Inflammatory macrophage treated with lipopolysaccharide for 1 hour (primary cell): ENCODE results near the gene ARFGAP1.
"Not testable (repeated sequence)": the region's sequence is repeated elsewhere in the genome, so short reads cannot be mapped to it uniquely, and the experiment has no call there.

Experiments
- DNase-seq, 2 donors: peaks; one replicate each; pipeline ENCODE4 v3.0.0-alpha.2; 2020 to 2022

Gene ARFGAP1

DNA sequence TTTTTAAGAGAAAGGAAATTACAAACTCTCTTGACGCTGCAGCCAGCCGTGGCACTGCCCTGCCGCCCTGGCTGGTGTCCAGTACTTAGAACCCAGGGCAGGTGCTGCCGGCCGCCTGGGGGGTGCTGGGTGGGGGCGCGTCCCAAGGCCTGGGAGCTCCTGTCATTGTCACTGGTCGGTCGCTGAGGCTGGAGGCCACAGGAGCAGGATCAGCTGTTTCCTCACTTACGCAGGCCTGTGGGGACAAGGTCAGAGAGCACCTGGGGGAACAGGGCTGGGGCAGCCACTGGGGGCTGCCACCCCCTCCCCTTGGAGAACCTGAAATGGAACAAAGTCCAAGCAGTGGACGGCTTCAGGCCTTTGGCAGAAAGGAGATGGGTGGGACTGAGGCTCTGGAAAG lies 31.3 kb upstream of the ARFGAP1 start:
- no peak for DNase-seq

DNA sequence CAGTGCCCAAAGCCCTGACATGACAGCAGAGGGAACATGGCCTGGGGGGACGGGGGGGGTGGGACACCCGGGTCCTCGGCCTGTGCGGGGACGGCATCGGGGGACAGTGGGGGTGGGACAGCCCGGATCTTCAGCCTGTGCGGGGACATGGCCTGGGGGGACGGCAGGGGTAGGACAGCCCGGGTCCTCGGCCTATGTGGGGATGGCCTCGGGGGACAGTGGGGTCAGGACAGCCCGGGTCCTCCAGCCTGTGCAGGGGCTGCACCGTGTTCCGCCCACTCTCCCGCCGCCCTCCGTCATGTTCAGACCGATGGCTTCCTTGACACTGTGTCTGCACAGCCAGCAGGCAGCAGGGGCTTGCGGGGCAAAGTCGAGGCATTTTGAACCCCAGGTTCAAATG lies 29.9 kb upstream of the ARFGAP1 start:
- DNase-seq: no peak

DNA sequence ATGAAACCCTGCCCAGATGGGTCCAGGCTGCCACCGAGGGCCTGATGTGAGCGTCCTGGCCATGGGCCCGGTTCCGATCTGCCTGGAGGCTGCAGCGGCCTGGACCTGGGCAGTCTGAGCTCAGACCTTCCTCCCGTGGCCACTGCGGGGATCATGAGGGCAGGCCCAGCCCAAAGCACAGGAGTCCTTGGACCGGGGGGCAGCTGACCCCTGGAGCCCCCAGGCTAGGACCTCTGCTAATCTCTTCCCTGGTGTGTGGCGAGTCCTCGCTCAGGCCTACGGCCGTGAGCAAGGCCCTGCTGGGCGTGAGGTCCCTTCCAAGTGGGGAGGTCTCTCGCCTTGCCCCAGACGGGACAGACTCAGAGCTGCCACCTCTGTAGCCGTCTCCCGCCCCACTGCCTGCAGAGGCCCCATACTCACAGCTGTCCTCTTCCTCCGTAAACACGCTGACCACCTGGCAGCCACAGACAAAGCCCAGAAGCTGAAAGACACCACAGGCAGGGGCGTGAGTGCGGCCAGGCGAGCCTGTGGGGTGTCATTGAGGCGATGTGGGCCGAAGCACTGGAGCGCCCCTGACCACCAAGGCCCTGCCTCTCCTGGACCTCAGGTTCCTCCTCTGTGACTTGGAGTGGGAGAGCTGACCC lies 28.9 kb upstream of the ARFGAP1 start:
- no peak for DNase-seq

DNA sequence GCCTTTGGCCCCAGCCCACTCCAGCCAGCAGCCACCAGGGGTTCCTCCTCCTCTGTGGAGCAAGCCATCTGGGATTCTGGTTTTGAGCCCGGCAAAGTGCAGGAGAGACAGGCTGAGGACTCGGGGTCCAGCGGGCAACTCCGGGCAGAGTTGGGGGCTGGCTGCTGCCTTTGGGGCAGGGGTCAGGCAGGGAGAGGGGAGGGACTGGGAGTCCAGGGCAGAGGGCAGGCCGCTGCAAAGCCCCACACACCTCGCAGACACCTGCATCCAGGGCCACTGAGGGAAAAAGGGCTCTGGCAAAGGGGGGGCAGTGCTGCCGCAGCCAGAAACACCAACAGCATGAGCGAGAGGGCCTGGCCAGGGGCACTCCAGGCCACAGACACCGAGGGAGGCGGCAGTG lies 28.1 kb upstream of the ARFGAP1 start:
- DNase-seq: no peak

DNA sequence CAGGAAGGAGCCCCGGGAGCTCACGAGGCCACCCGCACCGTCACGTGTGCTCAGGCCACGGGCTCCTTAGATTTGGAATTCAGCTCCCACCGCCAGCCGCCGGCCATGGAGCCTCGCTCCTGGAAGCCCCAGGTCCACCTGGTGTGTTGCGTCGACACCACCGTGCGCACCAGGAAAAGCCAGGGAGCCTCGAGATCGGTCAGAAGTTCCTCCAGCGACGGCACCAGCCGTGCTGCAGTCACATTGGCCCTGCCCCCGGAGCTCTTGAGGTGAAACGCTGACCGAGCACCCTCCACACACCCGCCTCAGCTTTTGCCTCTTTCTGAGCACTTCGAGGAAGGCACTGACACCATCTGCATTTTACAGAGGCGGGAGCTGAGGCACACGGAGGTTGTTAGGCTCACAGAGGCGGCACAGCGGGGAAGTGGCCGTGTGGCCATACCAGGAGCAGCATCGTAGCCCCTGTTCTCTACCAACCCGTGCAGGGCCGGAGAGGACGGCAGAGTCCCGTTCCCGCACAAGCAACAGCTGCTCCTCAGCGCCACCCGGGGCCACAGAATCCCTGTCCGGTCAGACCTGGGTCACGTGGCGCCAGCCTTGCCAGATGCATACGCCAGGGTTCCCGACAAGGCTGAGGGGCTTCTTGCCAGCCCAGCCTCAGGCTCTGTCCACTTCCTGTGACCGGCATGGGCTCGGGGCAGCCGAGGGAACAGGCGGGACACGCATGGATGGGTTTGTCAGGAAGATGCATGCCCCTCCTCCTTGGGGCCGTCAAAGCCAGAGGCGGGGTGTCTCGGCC lies 25.9 kb upstream of the ARFGAP1 start:
- no peak for DNase-seq

DNA sequence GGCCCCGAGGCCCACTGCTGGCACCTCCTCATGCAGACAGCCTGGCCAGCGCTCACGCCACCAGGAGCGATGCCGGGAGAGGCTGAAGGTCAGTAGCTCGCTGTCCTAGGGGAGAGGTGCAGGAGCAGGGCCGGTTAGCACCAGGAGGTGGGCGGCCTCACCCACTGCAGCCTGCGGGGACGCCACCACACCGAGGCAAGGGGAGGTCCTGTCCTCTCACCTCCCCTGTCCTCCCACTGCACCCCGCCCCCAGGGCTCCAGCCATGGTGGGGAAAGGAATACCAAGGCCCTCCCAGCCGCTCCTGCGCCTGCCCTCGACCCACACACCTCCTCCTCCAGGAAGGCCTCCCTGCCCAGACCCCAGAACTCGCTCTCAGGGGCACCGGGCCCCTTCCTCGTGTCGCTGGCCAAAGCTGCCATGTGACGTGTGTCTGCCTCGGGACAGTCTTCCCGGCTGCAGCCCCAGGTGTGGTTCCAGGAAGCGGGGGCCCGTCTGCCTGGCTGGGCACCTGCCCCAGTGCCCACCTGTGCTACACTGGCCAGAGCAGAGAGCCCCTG lies 24.9 kb upstream of the ARFGAP1 start:
- DNase-seq: no peak

DNA sequence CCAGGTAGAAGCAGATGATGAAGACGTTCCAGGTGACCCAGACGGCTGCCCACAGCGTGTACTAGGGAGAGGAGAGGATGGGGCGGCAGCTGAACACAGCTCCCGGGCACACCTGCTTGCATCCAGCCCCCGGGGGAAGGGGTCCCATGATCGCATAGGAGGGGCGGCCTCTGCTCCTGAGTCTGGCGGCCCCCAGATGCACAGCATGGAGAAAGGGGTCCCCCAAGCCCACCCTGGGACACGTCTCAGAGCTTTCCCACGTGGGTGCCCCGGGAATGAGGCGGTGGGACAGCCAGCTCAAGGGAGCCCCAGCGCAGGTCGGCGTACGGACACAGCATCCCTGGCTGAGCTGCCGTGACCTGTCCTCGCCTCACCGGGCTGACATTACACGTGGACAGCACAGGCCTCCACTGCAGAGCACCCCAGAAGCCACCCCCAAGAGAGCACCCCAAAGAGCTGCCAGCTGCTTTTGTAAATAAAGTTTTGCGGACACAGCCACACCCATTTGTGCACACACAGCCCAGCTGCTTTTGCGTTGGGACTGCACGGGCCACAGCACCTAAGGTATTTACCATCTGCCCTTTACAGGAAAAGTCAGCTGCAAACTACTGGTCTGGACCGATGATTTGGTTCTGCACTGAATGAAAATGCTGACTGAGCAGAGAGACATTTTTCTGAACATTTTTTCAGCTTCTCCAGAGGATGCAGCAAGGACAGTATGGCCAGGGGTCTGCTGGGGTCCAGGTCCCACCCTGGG lies 23.6 kb upstream of the ARFGAP1 start:
- no peak for DNase-seq

DNA sequence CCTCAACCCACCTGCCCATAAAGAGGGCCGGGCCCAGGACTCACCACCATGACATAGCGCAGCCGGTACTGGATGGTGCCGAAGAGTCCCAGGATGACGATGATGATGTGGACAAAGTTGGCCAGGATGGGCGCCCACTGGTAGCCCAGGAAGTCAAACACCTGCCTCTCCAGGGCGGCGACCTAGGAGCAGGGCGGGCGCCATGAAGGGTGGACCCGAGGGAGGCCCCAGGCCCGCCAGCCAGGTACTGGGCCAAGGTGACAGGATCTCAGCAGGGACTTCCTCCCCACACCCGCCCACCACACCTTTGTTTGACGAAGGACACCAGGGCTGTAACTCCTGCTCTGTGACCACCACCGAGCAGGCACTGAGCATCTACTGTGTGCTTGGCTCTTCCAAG lies 22.7 kb upstream of the ARFGAP1 start:
- DNase-seq: no peak

DNA sequence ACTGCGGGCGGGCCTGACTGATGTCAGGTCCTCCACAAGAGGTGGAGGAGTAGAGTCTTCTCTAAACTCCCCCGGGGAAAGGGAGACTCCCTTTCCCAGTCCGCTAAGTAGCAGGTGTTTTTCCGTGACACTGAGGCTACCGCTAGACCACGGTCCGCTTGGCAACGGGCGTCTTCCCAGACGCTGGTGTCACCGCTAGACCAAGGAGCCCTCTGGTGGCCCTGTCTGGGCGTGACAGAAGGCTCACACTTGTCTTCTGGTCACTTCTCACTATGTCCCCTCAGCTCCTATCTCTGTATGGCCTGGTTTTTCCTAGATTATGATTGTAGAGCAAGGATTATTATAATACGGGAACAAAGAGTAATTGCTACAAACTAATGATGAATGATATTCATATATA lies 21.3 kb upstream of the ARFGAP1 start:
- DNase-seq: not testable (repeated sequence)

DNA sequence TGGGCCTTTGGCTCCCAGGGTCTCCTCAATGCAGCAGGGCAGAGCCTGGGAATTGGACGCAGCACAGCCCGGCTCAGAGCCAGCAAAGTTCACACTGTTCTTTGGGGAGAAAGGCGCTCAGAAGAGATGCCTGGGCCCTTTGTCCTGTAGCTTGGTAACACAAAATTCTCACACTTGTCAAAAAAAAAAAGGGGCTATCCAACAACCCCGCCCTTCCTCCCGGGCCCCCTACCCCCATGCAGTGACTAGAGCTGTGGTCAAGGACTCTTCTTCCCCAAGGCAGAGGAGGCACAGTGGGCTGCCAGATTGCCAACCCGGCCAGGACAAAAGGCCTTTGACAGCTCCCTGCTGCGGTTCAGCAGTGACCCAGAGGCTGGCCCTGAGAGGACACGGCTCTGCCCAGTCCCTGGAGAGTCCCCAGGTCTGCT lies 20.3 kb upstream of the ARFGAP1 start:
- DNase-seq: no peak

DNA sequence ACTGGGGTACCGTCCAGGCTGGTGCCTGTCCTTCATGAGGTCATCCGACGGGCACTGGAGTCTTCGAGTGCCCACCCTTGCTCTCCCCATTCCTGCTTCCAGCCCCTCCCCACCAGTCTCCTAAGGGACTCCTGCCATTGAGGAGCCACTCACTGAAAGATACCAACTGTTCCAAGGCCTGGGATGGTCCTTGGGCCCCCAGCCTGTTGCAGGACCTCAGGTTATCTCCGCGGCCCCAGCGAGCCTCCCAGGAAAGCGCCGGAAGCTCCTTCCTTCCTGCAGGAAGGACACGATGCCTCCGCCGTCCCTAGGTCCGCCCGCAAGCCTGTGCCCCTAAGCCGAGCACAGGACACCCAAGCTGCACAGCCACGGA lies 19.6 kb upstream of the ARFGAP1 start:
- DNase-seq: no peak

DNA sequence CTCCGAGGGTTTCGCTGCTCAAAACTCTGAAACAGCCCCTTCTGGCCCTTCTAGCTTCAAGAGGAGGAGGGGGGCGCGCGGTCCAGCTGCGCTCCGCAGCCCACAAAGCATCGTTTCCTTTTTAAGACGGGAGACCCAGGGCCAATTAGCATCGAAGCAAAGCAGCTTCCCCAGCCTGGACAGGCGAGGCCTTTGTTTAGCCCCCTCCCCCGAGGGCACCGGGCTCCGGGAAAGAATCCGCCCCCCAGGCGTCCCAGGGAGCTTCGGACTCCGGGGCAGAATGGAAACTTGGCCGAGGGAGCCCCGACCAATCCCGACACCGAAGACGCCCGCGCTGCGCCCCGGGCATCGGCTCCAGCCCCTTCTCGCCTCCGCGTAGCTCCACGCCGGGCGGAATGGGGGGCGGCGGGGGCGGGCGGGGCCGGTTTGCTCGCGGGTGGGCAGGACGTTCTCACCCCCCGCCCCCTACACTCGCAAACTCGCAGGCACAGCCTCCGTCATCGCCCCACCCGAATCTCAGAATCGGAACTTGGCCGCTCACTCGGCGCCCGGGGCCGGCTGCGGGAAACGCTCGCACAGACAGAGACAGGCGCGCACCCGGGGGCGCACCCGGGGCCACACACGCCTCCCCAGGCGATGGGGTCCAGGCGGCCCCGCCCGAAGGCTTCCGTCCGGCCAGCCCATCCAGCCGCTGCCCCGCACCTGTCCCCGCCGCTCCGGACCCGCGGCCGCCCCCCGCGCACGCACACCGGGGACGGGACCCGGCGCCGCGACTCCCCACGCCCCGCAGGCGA lies 19.0 kb upstream of the ARFGAP1 start:
- no peak for DNase-seq

DNA sequence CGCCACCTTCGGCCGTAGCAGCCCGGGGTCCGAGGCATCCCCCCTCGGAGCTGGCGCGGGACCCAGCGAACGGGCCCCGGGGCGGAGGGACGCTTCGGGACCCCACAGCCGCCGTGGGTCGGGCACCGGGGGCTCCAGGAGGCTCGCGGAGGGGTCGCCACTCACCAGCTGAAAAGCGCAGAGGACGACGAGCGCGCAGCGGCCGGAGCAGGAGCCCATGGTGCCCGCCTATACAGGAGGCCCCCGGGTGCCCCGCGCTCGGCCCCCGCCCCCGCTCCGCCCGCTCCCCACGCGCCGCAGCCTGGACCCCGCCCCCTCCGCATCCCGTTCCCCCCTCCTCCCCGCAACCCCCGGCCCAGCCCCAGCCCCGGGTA lies 18.4 kb upstream of the ARFGAP1 start, which contains the start of gene NKAIN4:
Gene NKAIN4 (minus strand): TSS at position 232 of the 374 bp plus-strand sequence. CDS start 13 bp downstream, at position 219.
- DNase-seq: no peak

DNA sequence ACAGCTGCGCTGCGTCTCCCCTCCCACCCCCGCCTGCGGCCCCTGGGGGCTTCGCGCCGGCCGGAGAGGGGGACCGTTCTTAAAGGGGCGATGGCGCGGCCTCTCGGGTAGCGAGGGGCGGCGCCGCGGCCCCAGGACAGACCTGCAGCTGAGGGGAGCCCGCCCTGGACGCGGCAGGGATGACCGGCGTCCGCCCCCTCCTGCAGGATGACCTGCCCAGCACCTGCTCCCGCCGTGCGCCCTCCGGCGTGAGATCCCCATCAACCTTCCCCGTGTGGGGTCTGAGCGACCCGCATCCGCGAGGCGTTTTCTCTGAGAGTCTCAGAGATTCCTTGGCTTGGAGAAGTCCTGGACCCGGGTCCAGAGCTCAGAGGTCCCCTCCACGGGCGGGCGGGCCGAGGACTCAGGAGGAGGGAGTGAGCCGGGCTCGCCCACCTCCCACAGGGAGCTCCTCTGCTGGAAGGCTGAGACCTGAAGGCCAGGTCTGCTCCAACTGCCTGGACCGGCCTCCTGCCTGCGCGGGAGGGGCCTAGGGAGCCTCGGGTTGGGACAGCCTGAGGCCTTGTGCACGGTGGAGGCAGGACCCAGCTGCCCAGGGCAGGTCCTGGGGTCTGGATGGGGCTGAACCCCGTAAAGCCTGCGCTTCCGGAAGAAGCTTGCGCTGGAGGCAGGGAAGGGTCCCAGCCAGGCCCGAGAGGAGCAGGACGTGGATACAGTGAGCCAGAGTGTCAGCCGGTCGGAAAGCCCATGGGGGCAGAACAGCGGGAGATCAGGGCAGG lies 17.8 kb upstream of the ARFGAP1 start:
- DNase-seq: no peak

DNA sequence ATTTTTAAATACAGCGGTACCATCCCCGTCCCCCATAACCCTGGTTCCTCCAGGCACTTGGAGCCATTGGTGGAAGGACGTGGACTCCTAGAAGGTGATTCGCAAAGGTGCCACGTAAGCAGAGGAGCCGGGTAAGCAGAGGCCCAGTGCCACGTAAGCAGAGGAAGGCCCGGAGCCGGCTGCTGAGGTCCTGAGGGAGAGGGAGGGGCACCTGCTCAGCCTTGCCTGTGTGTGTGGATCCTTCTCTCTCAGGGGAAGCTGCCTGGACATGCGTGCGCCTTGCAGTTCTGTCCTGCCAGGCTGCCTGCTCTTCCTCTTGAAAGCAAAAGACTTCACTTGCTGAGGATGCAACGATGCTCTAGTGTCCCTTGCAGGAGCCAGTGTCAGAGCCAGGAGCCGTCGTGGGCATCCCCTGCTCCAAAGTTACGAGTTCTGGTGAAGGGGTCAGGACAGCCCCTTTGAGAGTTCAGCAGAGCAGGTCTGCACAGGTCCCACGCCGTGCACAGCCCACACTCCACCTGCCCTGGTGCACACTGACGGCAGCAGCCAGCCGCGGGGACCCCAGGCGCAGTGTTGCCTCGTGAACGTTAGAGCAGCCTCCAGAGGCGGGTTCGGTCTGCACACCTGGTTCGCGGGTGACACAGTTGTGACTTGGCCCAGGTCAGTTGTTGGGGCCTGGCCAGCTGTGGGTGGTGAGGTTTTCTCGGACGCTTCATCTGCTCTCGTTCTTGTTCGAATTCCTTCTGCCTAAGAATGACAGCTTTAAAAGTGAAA lies 16.5 kb upstream of the ARFGAP1 start:
- DNase-seq: no peak

DNA sequence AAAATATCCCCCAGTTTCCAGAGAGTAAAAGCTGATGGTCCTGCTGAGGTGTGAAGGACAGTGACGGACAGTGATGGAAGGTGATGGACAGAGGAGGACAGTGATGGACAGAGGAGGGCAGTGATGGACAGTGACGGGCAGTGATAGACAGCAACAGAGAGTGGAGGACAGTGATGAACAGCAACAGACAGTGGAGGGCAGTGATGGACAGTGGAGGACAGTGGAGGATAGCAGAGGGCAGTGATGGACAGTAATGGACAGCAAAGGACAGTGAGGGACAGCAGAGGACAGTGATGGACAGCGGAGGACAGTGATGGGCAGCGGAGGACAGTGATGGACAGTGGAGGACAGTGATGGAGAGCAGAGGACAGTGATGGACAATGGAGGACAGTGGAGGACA lies 15.7 kb upstream of the ARFGAP1 start:
- DNase-seq: no peak

DNA sequence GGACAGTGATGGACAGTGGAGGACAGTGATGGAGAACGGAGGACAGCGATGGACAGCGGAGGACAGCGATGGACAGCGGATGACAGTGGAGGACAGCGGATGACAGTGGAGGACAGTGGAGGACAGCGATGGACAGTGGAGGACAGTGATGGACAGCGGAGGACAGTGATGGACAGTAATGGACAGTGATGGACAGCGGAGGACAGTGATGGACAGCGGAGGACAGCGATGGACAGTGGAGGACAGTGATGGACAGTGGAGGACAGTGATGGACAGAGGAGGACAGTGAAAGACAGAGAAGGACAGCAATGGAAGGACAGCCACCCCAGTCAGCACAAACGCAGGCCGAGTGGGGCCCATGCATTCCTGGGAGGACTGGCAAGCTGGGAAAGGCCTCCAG lies 15.0 kb upstream of the ARFGAP1 start:
- DNase-seq: no peak

DNA sequence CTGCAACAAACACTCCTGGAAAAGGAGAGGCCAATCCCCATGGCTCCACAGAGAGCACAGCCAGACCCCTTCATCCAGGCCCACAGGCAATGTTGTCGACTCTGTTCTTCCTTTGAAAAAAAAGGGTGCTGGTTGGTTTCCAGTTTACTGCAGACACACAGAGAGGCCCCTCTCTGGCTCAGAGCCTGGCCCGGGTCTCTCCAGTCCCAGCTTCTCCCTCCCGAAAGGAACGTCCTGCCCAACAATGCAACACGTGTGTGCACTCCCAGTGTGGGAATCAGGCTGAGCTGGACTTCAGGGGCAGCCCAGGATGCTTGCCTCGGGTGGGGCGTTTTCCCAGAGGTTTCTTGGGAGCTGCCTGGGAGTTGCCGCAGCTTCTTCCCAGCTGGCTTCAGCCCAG lies 13.8 kb upstream of the ARFGAP1 start:
- no peak for DNase-seq

DNA sequence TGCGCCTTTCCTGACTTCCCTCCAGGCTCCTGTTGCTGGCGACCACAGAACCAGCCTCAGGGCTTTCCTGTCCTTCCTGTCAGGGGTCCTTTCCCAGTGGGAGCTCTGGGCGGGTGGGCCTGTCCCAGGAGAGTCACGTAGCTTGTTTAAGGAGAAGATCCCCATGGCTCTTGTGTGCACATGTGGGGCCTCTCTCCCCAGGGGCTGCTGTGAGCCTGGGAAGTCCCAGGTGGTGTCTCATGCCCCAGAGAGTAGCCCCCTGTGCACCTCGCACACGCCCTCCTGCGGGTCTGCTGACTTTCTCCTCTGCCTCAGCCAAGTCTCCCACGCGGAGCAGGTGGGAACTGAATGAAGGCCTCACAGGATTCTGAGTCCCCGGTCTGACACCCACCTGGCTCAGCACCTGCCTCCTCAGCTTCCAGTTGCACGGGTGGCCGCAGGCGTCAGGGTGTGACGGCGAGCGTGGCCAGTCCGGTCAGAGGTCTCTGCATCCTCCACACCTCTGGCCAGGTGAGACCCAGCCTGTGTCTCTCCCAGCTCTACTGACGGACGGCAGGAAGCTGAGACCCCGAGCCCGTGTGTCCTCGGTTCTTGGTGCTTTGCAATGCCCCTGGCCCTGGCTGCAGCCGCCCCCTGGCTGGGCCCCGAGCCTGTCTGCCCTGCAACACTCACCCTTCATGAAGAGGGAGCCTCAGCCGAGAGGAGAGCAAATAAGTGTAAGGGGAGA lies 12.7 kb upstream of the ARFGAP1 start:
- no peak for DNase-seq

DNA sequence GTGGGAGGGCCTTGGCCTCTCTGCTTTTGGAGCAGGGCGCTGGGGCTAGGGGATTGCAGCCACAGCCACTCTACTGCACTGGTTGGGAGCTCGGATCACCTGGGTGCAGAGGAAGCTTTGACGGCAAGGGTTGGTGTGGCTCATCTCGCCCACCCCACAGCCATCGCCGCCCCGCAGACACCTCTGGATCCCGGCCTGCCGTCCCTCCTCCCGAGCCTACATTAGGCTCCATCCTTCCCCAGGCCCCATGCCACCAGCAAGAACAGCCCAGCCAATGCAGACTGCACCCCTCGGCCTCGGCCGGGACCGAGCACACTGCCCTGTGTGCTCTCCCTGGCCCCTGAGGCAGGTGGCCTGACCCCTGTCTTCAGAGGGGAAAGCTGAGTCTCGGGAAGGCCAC lies 12.1 kb upstream of the ARFGAP1 start:
- no peak for DNase-seq
